ENCODE data around the gene SPATS1. TPM values are rescaled to one million over a fixed set of nuclear protein-coding genes. Genes with fewer than 3 reads are reported as not detected.
A peak's percentile ranks its signal among the peaks of the same experiment; 100 is the strongest.

The SPATS1 gene
- total RNA-seq, 1 donor from 2014 or later = not detected

DNA sequence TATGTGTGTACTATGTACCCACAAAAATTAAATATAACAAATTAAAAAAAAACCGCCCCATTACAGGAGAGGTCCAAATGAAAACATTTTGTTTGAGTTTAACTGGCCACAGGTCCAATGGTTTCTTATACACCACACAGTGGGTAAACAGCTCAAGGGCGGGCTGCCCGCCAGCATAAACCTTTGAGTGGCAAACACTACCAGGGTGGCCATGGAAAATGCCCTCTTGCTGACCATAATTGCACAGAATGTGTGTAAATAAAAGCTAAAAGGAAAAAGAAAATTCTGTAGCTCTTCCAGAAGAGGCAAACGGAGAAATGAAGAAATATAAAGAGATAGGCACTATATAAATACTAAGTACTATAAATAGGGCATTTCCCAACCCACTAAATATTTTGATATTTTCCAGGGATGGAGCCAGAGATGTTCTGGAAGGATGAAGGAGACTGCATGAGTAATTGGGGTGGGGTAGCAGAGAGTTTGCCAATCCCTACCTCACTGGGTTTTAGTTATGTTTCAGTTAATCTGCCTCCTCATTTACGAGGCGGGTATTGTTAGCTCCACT is 44.0 kb downstream of the SPATS1 start:
- intact Hi-C loops (cut with micrococcal nuclease) = loop anchor here (10.0 kb wide), 1 partner anchor 812 kb away; the partner anchor contains the start of genes POLH and XPO5
- ChIA-PET POLR2A (interaction anchor here (0.9 to 1.4 kb wide), 2 partner anchors 10 to 757 kb away, joined by 3 to 4 read pairs; no protein-coding TSS in a partner anchor), CTCF (interaction anchor here (1.5 kb wide), 1 partner anchor 47 kb away, joined by 3 read pairs; no protein-coding TSS in a partner anchor)
- TF ChIP-seq, protein P1, sequence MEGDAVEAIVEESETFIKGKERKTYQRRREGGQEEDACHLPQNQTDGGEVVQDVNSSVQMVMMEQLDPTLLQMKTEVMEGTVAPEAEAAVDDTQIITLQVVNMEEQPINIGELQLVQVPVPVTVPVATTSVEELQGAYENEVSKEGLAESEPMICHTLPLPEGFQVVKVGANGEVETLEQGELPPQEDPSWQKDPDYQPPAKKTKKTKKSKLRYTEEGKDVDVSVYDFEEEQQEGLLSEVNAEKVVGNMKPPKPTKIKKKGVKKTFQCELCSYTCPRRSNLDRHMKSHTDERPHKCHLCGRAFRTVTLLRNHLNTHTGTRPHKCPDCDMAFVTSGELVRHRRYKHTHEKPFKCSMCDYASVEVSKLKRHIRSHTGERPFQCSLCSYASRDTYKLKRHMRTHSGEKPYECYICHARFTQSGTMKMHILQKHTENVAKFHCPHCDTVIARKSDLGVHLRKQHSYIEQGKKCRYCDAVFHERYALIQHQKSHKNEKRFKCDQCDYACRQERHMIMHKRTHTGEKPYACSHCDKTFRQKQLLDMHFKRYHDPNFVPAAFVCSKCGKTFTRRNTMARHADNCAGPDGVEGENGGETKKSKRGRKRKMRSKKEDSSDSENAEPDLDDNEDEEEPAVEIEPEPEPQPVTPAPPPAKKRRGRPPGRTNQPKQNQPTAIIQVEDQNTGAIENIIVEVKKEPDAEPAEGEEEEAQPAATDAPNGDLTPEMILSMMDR (IDR thresholded peaks at IDR 0.05) = no peak
- H3K27ac Mint-ChIP-seq = peak overlapping the region; percentile 96
- H3K4me1 Mint-ChIP-seq = peaks cover 38% of the 10 kb centered on the region
- no peak for DNase-seq
- peaks cover 28% of the 10 kb centered on the region for H3K36me3 Mint-ChIP-seq (ENCODE audit: low read depth)
- H3K27me3 Mint-ChIP-seq = no peaks in the 10 kb centered on the region
- H3K9me3 Mint-ChIP-seq = no peaks in the 10 kb centered on the region
- ATAC-seq (ENCODE audit: low read depth) = no peak
- peak overlapping the region; percentile 94 for H3K4me3 Mint-ChIP-seq

DNA sequence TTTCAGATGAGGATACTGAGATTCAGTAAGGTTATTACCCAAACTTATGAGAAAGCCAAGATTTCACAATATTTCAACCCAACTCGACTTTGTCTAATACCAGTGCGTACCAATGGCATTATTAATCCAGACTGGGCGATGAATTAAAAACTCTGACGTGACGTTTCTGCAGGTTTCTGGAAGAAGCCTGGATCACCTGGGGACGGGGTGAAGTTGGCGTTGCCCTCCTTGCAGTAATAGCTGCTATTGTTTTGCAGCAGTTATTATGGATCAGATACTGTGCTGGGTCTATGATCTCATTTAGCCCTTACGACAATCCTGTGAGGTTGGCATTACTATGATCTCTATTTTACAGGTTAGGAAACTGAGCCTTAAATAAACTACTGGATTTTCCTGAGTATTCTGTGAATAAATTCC is 44.5 kb downstream of the SPATS1 start:
- POLR2A ChIA-PET = interaction anchor here (0.6 to 2.0 kb wide), 10 partner anchors 9 to 1743 kb away, joined by 3 to 13 read pairs (median 4); partner anchors contain the start of genes ENPP4 and HSP90AB1
- Mint-ChIP-seq H3K36me3 (ENCODE audit: low read depth) (peaks cover 33% of the 10 kb centered on the region), H3K27me3 (no peaks in the 10 kb centered on the region), H3K4me1 (peaks cover 40% of the 10 kb centered on the region), H3K4me3 (peak overlapping the region; percentile 94), H3K9me3 (no peaks in the 10 kb centered on the region), H3K27ac (peak overlapping the region; percentile 96)
- DNase-seq = no peak
- TF ChIP-seq, protein P1 (IDR thresholded peaks at IDR 0.05) = no peak
- intact Hi-C loops (cut with micrococcal nuclease) = loop anchor here (1.0 to 10.0 kb wide), 4 partner anchors 122 to 812 kb away; partner anchors contain the start of genes GTPBP2, NFKBIE, POLH and XPO5
- ATAC-seq (ENCODE audit: low read depth) = peak; percentile 8
- CTCF ChIA-PET = interaction anchor here (1.5 kb wide), 1 partner anchor 48 kb away, joined by 3 read pairs; no protein-coding TSS in a partner anchor

DNA sequence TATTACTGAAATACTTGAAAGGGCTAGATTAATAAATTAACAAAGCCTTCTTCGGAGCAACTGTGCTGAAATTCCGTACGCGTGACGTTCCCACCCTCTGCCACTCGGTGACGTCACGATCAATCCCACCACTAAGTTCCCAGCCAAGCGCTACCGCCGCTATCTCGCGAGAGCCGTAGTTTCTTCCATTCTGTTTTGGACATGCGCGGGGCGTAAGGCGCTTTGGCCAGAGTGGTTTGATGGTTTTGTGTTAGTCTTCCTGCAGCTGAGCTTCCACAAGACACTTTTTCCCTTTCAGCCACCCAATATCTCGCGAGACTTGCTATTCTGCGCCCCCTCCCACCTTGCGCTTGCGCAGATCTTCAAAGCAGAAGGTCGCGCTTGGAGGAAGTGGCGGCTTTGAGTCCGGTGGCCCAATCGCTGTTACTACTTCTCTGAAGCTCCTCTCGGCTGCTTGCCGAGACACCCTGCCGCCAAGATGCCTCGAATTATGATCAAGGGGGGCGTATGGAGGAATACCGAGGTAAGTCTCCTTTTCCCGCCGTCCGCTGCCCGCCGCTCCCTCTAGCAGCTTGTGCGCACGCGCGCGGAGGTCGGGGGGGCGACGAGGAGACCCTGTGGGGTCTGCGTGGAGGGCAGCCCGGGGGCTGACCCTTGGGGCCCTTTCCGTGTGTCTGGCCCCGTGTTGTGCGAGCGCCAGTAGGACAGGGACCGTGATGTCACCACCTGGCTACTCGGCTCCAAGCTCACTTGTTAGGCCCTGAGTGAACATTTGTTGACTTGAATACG is 45.1 kb downstream of the SPATS1 start, which contains the start of gene CDC5L:
Gene CDC5L (plus strand): TSS at position 361 of the 789 bp plus-strand sequence. CDS start 118 bp downstream, at position 479.
- peak within 1 kb of the TSS; percentile 94 for H3K4me3 Mint-ChIP-seq
- peak within 1 kb of the TSS; percentile 96 for H3K27ac Mint-ChIP-seq
- peaks cover 41% of the 10 kb centered on the region for H3K4me1 Mint-ChIP-seq
- intact Hi-C loops (cut with micrococcal nuclease) = loop anchor here (1.0 to 10.0 kb wide), 4 partner anchors 122 to 813 kb away; partner anchors contain the start of genes GTPBP2, NFKBIE, POLH and XPO5
- H3K27me3 Mint-ChIP-seq = no peaks in the 10 kb centered on the region
- no peaks in the 10 kb centered on the region for H3K9me3 Mint-ChIP-seq
- peak; percentile 82 for DNase-seq
- H3K36me3 Mint-ChIP-seq (ENCODE audit: low read depth) = peaks cover 39% of the 10 kb centered on the region
- ChIA-PET POLR2A (interaction anchor here (0.6 to 2.0 kb wide), 16 partner anchors 8 to 1742 kb away, joined by 3 to 13 read pairs (median 4); partner anchors contain the start of genes AARS2, ENPP4, HSP90AB1 and MRPL14), CTCF (interaction anchor here (1.5 kb wide), 1 partner anchor 48 kb away, joined by 3 read pairs; no protein-coding TSS in a partner anchor)
- TF ChIP-seq, protein P1 (IDR thresholded peaks at IDR 0.05) = no peak
- ATAC-seq (ENCODE audit: low read depth) = peak; percentile 91

DNA sequence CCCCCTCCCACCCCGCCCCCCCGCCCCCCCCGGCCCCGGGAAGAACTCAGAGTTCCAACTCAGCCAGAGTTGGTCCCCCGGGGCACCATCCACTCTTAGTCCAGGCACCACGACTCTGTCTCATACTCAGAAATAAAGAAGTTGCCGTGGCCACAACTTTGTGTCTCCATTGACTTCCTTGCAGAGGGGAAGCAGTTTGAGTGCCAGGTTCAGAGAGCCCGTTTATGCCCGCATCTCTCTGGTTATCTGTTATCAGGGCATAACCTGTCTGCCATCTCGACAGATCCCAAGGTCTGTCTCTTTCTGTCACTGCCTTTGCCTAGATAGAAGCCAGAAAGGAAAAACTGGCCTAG is 45.7 kb downstream of the SPATS1 start:
- Mint-ChIP-seq H3K27me3 (no peaks in the 10 kb centered on the region), H3K36me3 (ENCODE audit: low read depth) (peaks cover 45% of the 10 kb centered on the region), H3K4me1 (peaks cover 41% of the 10 kb centered on the region), H3K4me3 (peak overlapping the region; percentile 94), H3K27ac (peak overlapping the region; percentile 65), H3K9me3 (no peaks in the 10 kb centered on the region)
- CTCF ChIA-PET = no interaction called here
- DNase-seq (no peak), ATAC-seq (ENCODE audit: low read depth) (no peak)
- POLR2A ChIA-PET = interaction anchor here (0.6 to 2.0 kb wide), 10 partner anchors 8 to 1642 kb away, joined by 3 to 13 read pairs (median 4); partner anchors contain the start of genes AARS2, HSP90AB1, MRPL14 and TBCC
- intact Hi-C loops (cut with micrococcal nuclease) = loop anchor here (10.0 kb wide), 1 partner anchor 813 kb away; the partner anchor contains the start of genes POLH and XPO5
- TF ChIP-seq, protein P1 (IDR thresholded peaks at IDR 0.05) = no peak
